IMR-90 (cell line): ENCODE results near the gene KCNMA1. TPM values are rescaled to one million over a fixed set of nuclear protein-coding genes. Genes with fewer than 3 reads are reported as not detected.

ENCODE experiments used
- ATAC-seq: fragments of 200-7000 bp; cut with Tn5 transposase; 2 replicates; pipeline ENCODE4 v1.9.1; 2020; ENCODE audit warnings: low read depth, mild to moderate bottlenecking, moderate library complexity
- BruUV-seq: library from RNA; stranded (reverse); fragments of 400-500 nt; replicated peaks from 2 replicates; lab custom pipeline; 2021; lab: Mats Ljungman, UMichigan
- CTCF ChIA-PET: fragments of 300-600 bp; formaldehyde crosslinking; extraction: SDS; loops from one replicate; lab custom pipeline; 2021; ENCODE audit warnings: antibody characterized with exemption; lab: Yijun Ruan, JAX
- POLR2A ChIA-PET: fragments of 300-600 bp; sonication (Branson Sonifier 250); formaldehyde crosslinking; loops from one replicate; lab custom pipeline; 2022; ENCODE audit warnings: antibody characterized with exemption; ENCODE audit not compliant: unreplicated experiment; lab: Charles Lee
- DNase-seq: peaks from one replicate; pipeline ENCODE4 v3.0.0; 2013
- H2AFZ ChIP-seq: replicated peaks from 2 replicates; pipeline ENCODE3; 2013; ENCODE audit warnings: low read length, mild to moderate bottlenecking; ENCODE audit not compliant: poor library complexity
- H2AK5ac ChIP-seq: 2 replicates; pipeline ENCODE4 v1.6.1; 2013; ENCODE audit warnings: low read depth, low read length, inconsistent platforms
- H2AK9ac ChIP-seq: replicated peaks from 2 replicates; pipeline ENCODE3; 2013; ENCODE audit warnings: mild to moderate bottlenecking, low read depth, low read length, moderate library complexity; ENCODE audit not compliant: poor library complexity
- H2BK120ac ChIP-seq: 2 replicates; pipeline ENCODE4 v1.6.1; 2013; ENCODE audit warnings: low read depth, low read length, inconsistent platforms
- H2BK15ac ChIP-seq: 3 replicates; pipeline ENCODE4 v1.6.1; 2013; ENCODE audit warnings: low read depth, low read length, inconsistent platforms
- H2BK20ac ChIP-seq: 2 replicates; pipeline ENCODE4 v1.6.1; 2013; ENCODE audit warnings: low read depth, mild to moderate bottlenecking, inconsistent platforms, low read length, moderate library complexity
- H2BK5ac ChIP-seq: 2 replicates; pipeline ENCODE4 v1.6.1; 2013; ENCODE audit warnings: mild to moderate bottlenecking, low read depth, low read length, inconsistent platforms; ENCODE audit not compliant: poor library complexity, severe bottlenecking
- H3K14ac ChIP-seq: replicated peaks from 2 replicates; pipeline ENCODE4 v1.6.1; 2013; ENCODE audit warnings: low read depth, low read length, inconsistent platforms
- H3K18ac ChIP-seq: 2 replicates; pipeline ENCODE4 v1.6.1; 2013; ENCODE audit warnings: low read depth, low read length, control low read depth
- H3K23ac ChIP-seq: 2 replicates; pipeline ENCODE4 v1.6.1; 2013; ENCODE audit warnings: low read depth, low read length, inconsistent platforms
- H3K27ac ChIP-seq: 2 replicates; pipeline ENCODE4 v1.5.1; 2013; ENCODE audit warnings: mild to moderate bottlenecking, control low read depth, low read length; ENCODE audit not compliant: insufficient read depth
- H3K27me3 ChIP-seq: 2 replicates; pipeline ENCODE4 v1.6.1; 2013; ENCODE audit warnings: low read length; ENCODE audit not compliant: control insufficient read depth, insufficient read depth
- H3K36me3 ChIP-seq: 2 replicates; pipeline ENCODE4 v1.6.1; 2013; ENCODE audit warnings: low read length, mixed read lengths; ENCODE audit not compliant: control insufficient read depth, insufficient read depth
- H3K4ac ChIP-seq: 2 replicates; pipeline ENCODE4 v1.6.1; 2013; ENCODE audit warnings: low read depth, low read length, inconsistent platforms
- H3K4me1 ChIP-seq: 2 replicates; pipeline ENCODE4 v1.6.1; 2013; ENCODE audit warnings: low read length, mixed read lengths; ENCODE audit not compliant: control insufficient read depth, insufficient read depth
- H3K4me2 ChIP-seq: 2 replicates; pipeline ENCODE4 v1.6.1; 2013; ENCODE audit warnings: low read depth, mild to moderate bottlenecking, control low read depth, low read length, moderate library complexity
- H3K4me3 ChIP-seq: 2 replicates; pipeline ENCODE4 v1.5.1; 2013; ENCODE audit warnings: low read depth, mild to moderate bottlenecking, control low read depth, low read length, moderate library complexity; ENCODE audit not compliant: insufficient read depth
- H3K56ac ChIP-seq: 2 replicates; pipeline ENCODE4 v1.6.1; 2013; ENCODE audit warnings: low read length, inconsistent platforms; ENCODE audit not compliant: insufficient read depth; ENCODE audit errors: extremely low read depth
- H3K79me1 ChIP-seq, 2 experiments: 2 replicates each; pipeline ENCODE4 v1.6.1; 2013; ENCODE audit warnings: low read length in 2 of 2, inconsistent platforms in 1 of 2, low read depth in 1 of 2
- H3K9ac ChIP-seq: 2 replicates; pipeline ENCODE4 v1.6.1; 2013; ENCODE audit warnings: low read depth, low read length, control low read depth
- H3K9me1 ChIP-seq: 2 replicates; pipeline ENCODE4 v1.6.1; 2013; ENCODE audit warnings: low read length, inconsistent platforms; ENCODE audit not compliant: insufficient read depth
- H3K9me3 ChIP-seq: 2 replicates; pipeline ENCODE4 v1.6.1; 2013; ENCODE audit warnings: low read length; ENCODE audit not compliant: control insufficient read depth, insufficient read depth
- H4K20me1 ChIP-seq: 2 replicates; pipeline ENCODE4 v1.6.1; 2013; ENCODE audit warnings: low read length, inconsistent platforms; ENCODE audit not compliant: insufficient read depth
- H4K5ac ChIP-seq: 2 replicates; pipeline ENCODE4 v1.6.1; 2013; ENCODE audit warnings: mild to moderate bottlenecking, low read depth, low read length, control low read depth
- H4K8ac ChIP-seq, 2 experiments: 2 replicates each; pipeline ENCODE4 v1.6.1; 2013; ENCODE audit warnings: low read depth in 2 of 2, low read length in 2 of 2, control low read depth in 1 of 2, inconsistent platforms in 1 of 2
- H4K91ac ChIP-seq: 2 replicates; pipeline ENCODE4 v1.6.1; 2013; ENCODE audit warnings: low read depth, low read length, inconsistent platforms; ENCODE audit not compliant: insufficient read depth
- BHLHE40 ChIP-seq: fragments of 150-350 bp; IDR thresholded peaks from 2 replicates; pipeline ENCODE4 v1.6.1; 2016; ENCODE audit warnings: mild to moderate bottlenecking, low read depth, low read length
- CEBPB ChIP-seq: IDR thresholded peaks from 2 replicates; pipeline ENCODE4 v1.6.1; 2012; ENCODE audit warnings: low read depth, low read length, improper control_type of control experiment
- CHD1 ChIP-seq: IDR thresholded peaks from 2 replicates; pipeline ENCODE4 v1.6.1; 2012; ENCODE audit warnings: low read depth, low read length, improper control_type of control experiment
- CTCF ChIP-seq: conservative IDR thresholded peaks from 2 replicates; pipeline ENCODE4 v1.5.1; 2012; ENCODE audit warnings: mild to moderate bottlenecking, low read depth, low read length, improper control_type of control experiment
- ELK1 ChIP-seq: fragments of 150-350 bp; IDR thresholded peaks from 2 replicates; pipeline ENCODE4 v1.6.1; 2016; ENCODE audit warnings: low read depth, mild to moderate bottlenecking, low read length, moderate library complexity, borderline replicate concordance
- FOS ChIP-seq: fragments of 150-350 bp; IDR thresholded peaks from 2 replicates; pipeline ENCODE4 v1.6.1; 2016; ENCODE audit warnings: low read depth, low read length
- MAFK ChIP-seq: IDR thresholded peaks from 2 replicates; pipeline ENCODE4 v1.6.1; 2012; ENCODE audit warnings: low read depth, low read length, improper control_type of control experiment
- MAZ ChIP-seq: IDR thresholded peaks from 2 replicates; pipeline ENCODE4 v1.6.1; 2012; ENCODE audit warnings: low read depth, mild to moderate bottlenecking, low read length, improper control_type of control experiment, moderate library complexity, borderline replicate concordance
- MXI1 ChIP-seq: IDR thresholded peaks from 2 replicates; pipeline ENCODE4 v1.6.1; 2012; ENCODE audit warnings: low read depth, mild to moderate bottlenecking, low read length, moderate library complexity, borderline replicate concordance
- NFE2L2 ChIP-seq: fragments of 150-350 bp; IDR thresholded peaks from 2 replicates; pipeline ENCODE4 v1.6.1; 2016; ENCODE audit warnings: low read depth, mild to moderate bottlenecking, low read length
- POLR2A ChIP-seq: IDR thresholded peaks from 2 replicates; pipeline ENCODE4 v1.6.1; 2012; ENCODE audit warnings: mild to moderate bottlenecking, low read depth, low read length
- RAD21 ChIP-seq: IDR thresholded peaks from 2 replicates; pipeline ENCODE4 v1.6.1; 2012; ENCODE audit warnings: low read length, improper control_type of control experiment
- RCOR1 ChIP-seq: IDR thresholded peaks from 2 replicates; pipeline ENCODE4 v1.6.1; 2012; ENCODE audit warnings: mild to moderate bottlenecking, low read length, improper control_type of control experiment; ENCODE audit not compliant: insufficient replicate concordance
- RFX5 ChIP-seq: IDR thresholded peaks from 2 replicates; pipeline ENCODE4 v1.8.0; 2012; ENCODE audit warnings: low read depth, mild to moderate bottlenecking, low read length, moderate library complexity
- SMC3 ChIP-seq: fragments of 150-350 bp; IDR thresholded peaks from 2 replicates; pipeline ENCODE4 v1.6.1; 2016; ENCODE audit warnings: low read depth, mild to moderate bottlenecking, antibody characterized with exemption, low read length, moderate library complexity
- USF2 ChIP-seq: fragments of 150-350 bp; IDR thresholded peaks from 2 replicates; pipeline ENCODE4 v1.6.1; 2017; ENCODE audit warnings: mild to moderate bottlenecking, antibody characterized with exemption, low read length, low read depth
- WGBS, 2 experiments: methylation state at CpG; one replicate each; pipeline versions ENCODE4 v1.1.5 to v1.1.7; 2013; ENCODE audit warnings: missing lambda C conversion rate in 2 of 2; ENCODE audit not compliant: insufficient read length in 1 of 2; ENCODE audit errors: extremely low coverage in 2 of 2; 5-methylcytosine and 5-hydroxymethylcytosine counted together
- dilution Hi-C: fragments of 300-500 bp; cut with HindIII; formaldehyde crosslinking; loops from one replicate; pipeline ENCODE4 v1.14.3; 2018; ENCODE audit warnings: low sequenced_read_pairs; ENCODE audit not compliant: unreplicated experiment
- in situ Hi-C: fragments of 300-500 bp; cut with MboI; formaldehyde crosslinking; loops from 3 replicates; pipeline ENCODE4 v1.14.3; 2019; ENCODE audit warnings: low sequenced_read_pairs, inconsistent platforms, mixed read lengths
- intact Hi-C: fragments of 100-400 bp; cut with micrococcal nuclease; formaldehyde crosslinking; loops from 2 replicates; pipeline ENCODE4 v1.10.0; 2022
- polyA plus RNA-seq, 3 experiments: library from polyadenylated mRNA; depleted of rRNA; stranded (reverse); fragments of >200 nt; gene quantifications; 2 replicates each; pipeline ENCODE4 v1.2.3, GENCODE V29; 2012; ENCODE audit warnings: low replicate concordance in 1 of 3
- total RNA-seq: library from RNA; depleted of rRNA; stranded (reverse); fragments of >200 nt; gene quantifications from 2 replicates; pipeline ENCODE4 v1.2.3, GENCODE V29; 2012

KCNMA1 gene
- total and polyA plus RNA-seq, 2 of the 4 experiments (the other 2 are of a cell fraction): 25.6 to 29.6 TPM

- Histone ChIP-seq H3K9ac (no peak overlapping the region), H3K9me3 (no peaks in the 10 kb centered on the region), H3K14ac (no peak overlapping the region), H2BK15ac (no peak overlapping the region), H2AFZ (no peak overlapping the region), H2AK5ac (no peak overlapping the region), H3K4me2 (no peak overlapping the region), H3K79me1 (no peaks in the 10 kb centered on the region), H2BK5ac (no peak overlapping the region), H4K20me1 (no peaks in the 10 kb centered on the region), H4K91ac (no peak overlapping the region), H3K27me3 (peaks cover 50% of the 10 kb centered on the region), H3K56ac (no peak overlapping the region), H2BK120ac (no peak overlapping the region), H4K5ac (no peak overlapping the region), H2AK9ac (no peak overlapping the region), H3K9me1 (no peaks in the 10 kb centered on the region), H3K27ac (no peak overlapping the region), H3K36me3 (no peaks in the 10 kb centered on the region), H4K8ac (no peak overlapping the region), H3K4ac (no peak overlapping the region), H3K4me3 (no peak overlapping the region), H3K18ac (no peak overlapping the region), H3K4me1 (no peaks in the 10 kb centered on the region), H3K23ac (no peak overlapping the region), H2BK20ac (no peak overlapping the region)
- ChIA-PET POLR2A (no interaction called here), CTCF (no interaction called here)
- ATAC-seq (no peak), DNase-seq (no peak)
- 66% methylated on average over 4 of the region's 6 CpGs; no CpG with 5 or more reads in 1 of the 2 experiments for WGBS, 2 experiments
- no TSS peak for BruUV-seq
- intact Hi-C loops: no loop called here
- dilution Hi-C loops: no loop called here
- in situ Hi-C loops: no loop called here
- TF ChIP-seq CHD1 (no peak), ELK1 (no peak), FOS (no peak), RAD21 (no peak), CEBPB (no peak), MAFK (no peak), MAZ (no peak), BHLHE40 (no peak), USF2 (no peak), RCOR1 (no peak), SMC3 (no peak), MXI1 (no peak), RFX5 (no peak), CTCF (no peak), POLR2A (no peak), NFE2L2 (no peak)
These were observed 44.2 kb upstream of the KCNMA1 start for GRCh38 chr10:77681839-77682238.
